Transverse colon (tissue), 4 donors: Measurements from ENCODE around the gene NPC1L1.

Experiments used
- POLR2A ChIP-seq: fragments of 450-650 bp; IDR thresholded peaks from one replicate; pipeline ENCODE4 v1.6.1; 2016; ENCODE audit warnings: antibody characterized with exemption, mild to moderate bottlenecking, moderate library complexity
- POLR2AphosphoS5 ChIP-seq, 3 donors: sonication (generic); formaldehyde crosslinking; IDR thresholded peaks; one replicate each; pipeline ENCODE4 v1.6.1; 2016; ENCODE audit warnings: antibody characterized with exemption in 3 of 3
- TF ChIP-seq, protein P1 (sequence below), 5 experiments: fragments of 200-600 bp in 3 of 5; fragments of 450-650 bp in 2 of 5; sonication (generic) in 3 of 5; IDR thresholded peaks; 1 replicate in 2 of 5; 2 replicates in 3 of 5; pipeline ENCODE4 v1.5.1; 2016 to 2017; ENCODE audit warnings: antibody characterized with exemption in 5 of 5, inconsistent platforms in 3 of 5, mild to moderate bottlenecking in 2 of 5, moderate library complexity in 1 of 5

DNA sequence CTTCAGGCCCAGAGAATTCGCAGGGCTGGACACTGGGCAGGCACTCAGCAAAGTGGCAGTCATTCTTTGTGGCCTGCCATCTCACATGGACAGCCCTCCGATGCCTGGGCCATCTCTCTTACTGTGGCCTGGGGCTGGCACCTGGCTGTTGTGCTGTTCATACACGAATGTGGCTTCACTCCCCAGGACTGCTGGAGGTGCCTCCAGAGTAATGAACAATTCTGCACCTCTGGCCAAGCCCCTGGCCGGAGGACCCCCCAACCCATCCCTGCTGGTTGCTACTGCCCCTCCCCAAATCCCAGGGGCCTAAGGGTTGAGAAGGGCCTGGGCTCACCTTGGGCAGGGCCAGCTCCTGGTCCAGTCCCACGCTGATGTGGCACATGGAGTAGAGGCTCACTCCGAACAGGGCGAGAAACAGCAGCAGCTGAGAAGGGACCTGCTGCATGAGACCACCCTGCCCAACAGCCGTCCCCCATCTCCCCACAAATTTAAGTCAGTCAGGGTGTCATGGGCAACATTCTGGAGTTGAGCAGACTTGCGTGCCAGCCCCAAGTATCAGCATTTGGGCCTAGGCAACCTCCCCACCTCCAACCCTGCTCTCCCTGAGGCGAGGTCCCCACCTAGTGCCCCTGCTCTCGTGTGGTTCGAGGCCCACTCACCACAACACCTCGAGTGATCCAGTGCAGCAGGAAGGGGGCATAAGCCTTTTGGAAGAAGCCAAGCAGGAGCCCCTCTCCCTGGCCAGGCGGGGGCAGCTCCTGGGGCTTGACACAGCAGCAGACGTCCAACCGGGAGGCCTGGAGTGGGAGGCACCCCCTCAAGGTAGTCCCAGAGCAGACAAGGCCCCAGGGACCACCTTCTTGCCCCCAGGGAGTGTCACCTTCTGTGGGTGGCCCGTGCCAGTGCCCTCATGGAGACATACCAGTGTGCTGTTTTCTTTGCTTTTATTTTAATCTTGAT lies 9.4 kb downstream of the NPC1L1 start:
- TF ChIP-seq POLR2AphosphoS5 (IDR thresholded peaks at IDR 0.05): no peak
- TF ChIP-seq POLR2A: no peak
- TF ChIP-seq, protein P1, sequence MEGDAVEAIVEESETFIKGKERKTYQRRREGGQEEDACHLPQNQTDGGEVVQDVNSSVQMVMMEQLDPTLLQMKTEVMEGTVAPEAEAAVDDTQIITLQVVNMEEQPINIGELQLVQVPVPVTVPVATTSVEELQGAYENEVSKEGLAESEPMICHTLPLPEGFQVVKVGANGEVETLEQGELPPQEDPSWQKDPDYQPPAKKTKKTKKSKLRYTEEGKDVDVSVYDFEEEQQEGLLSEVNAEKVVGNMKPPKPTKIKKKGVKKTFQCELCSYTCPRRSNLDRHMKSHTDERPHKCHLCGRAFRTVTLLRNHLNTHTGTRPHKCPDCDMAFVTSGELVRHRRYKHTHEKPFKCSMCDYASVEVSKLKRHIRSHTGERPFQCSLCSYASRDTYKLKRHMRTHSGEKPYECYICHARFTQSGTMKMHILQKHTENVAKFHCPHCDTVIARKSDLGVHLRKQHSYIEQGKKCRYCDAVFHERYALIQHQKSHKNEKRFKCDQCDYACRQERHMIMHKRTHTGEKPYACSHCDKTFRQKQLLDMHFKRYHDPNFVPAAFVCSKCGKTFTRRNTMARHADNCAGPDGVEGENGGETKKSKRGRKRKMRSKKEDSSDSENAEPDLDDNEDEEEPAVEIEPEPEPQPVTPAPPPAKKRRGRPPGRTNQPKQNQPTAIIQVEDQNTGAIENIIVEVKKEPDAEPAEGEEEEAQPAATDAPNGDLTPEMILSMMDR (IDR thresholded peaks at IDR 0.05): no peak
